Smooth muscle cell of the brain vasculature (primary cell): ENCODE data around the gene PTPA.
"Not testable (repeated sequence)": the region's sequence is repeated elsewhere in the genome, so short reads cannot be mapped to it uniquely, and the experiment has no call there.

Experiments used
- DNase-seq: peaks from one replicate; pipeline ENCODE4 v3.0.0-alpha.2; 2012; ENCODE audit warnings: low read depth, low spot score

PTPA gene

GRCh38 chr9:129175825-129176633 lies 64.8 kb downstream of the PTPA start:
- no peak for DNase-seq

- DNase-seq: no peak
Observed at GRCh38 chr9:129176701-129177442, 65.7 kb downstream of the PTPA start.

- no peak for DNase-seq
Observed at GRCh38 chr9:129177443-129177790, 66.2 kb downstream of the PTPA start.

GRCh38 chr9:129177791-129178567 lies 66.8 kb downstream of the PTPA start, which contains the start of gene IER5L:
Gene IER5L, minus strand, starts transcription at chr9:129178261. Its CDS starts 209 bp downstream, at chr9:129178052.
- peak; percentile 89 for DNase-seq

GRCh38 chr9:129178568-129179382 lies 67.6 kb downstream of the PTPA start:
- DNase-seq: no peak

- DNase-seq: no peak
Observed at GRCh38 chr9:129181246-129181645, 70.0 kb downstream of the PTPA start.

GRCh38 chr9:129182122-129182521 lies 70.9 kb downstream of the PTPA start:
- DNase-seq: no peak

GRCh38 chr9:129182625-129183494 lies 71.6 kb downstream of the PTPA start:
- DNase-seq: no peak

GRCh38 chr9:129183495-129184218 lies 72.4 kb downstream of the PTPA start:
- DNase-seq: no peak

- DNase-seq: no peak
Observed at GRCh38 chr9:129184219-129184524, 73.0 kb downstream of the PTPA start.

- no peak for DNase-seq
Observed at GRCh38 chr9:129184596-129185122, 73.4 kb downstream of the PTPA start.

GRCh38 chr9:129185402-129185801 lies 74.2 kb downstream of the PTPA start:
- no peak for DNase-seq

GRCh38 chr9:129185991-129186390 lies 74.8 kb downstream of the PTPA start:
- no peak for DNase-seq

- DNase-seq: no peak
Observed at GRCh38 chr9:129187042-129187441, 75.8 kb downstream of the PTPA start.

- not testable (repeated sequence) for DNase-seq
Observed at GRCh38 chr9:129189971-129190370, 78.8 kb downstream of the PTPA start.

- DNase-seq: no peak
Observed at GRCh38 chr9:129191234-129191633, 80.0 kb downstream of the PTPA start.

- no peak for DNase-seq
Observed at GRCh38 chr9:129193655-129194054, 82.4 kb downstream of the PTPA start.

GRCh38 chr9:129194221-129194620 lies 83.0 kb downstream of the PTPA start:
- no peak for DNase-seq

- DNase-seq: no peak
Observed at GRCh38 chr9:129195606-129196005, 84.4 kb downstream of the PTPA start.

- DNase-seq: not testable (repeated sequence)
Observed at GRCh38 chr9:129197045-129197444, 85.8 kb downstream of the PTPA start.
